ELR (cell line): ENCODE results near the gene ALLC.

Source experiments
- DNase-seq: peaks from one replicate; pipeline ENCODE4 v3.0.0-alpha.2; 2015; ENCODE audit warnings: low read depth

Gene ALLC

GRCh38 chr2:3679180-3679579 lies 21.2 kb downstream of the ALLC start:
- no peak for DNase-seq

DNA sequence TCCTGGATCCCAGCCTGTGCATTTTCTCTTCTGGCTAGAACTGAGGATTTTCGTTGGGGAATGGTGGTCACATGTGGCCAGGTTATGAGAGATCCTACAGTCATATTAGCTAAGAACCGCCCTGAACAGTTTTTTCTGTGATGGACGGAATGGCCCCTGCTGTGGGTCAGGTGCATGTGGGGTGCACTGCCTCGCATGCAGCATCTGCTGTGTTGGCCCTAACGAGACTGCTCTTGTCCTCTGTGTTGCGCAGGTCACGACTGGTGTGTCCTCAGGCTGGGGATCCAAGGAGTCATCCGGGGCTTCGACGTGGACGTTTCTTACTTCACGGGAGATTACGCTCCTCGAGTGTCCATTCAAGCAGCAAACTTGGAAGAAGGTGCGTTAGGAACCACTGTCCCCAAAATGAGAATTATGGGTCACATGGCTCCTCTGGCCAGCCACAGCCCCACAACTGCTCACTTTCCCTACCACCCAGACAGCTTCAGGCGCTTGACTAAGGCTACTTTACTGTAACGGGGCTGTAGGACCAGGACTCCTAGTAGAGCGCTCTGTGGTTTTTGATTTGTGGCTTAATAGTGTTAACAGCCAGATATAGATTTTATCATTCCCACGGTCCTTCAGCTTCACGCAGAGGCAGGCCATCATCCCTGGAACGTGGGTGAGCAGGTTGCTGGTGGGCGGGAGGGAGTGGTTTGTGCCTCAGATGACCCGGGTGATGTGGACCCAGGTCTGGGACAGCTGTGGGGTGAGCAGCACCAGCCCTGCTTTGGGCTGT lies 21.8 kb downstream of the ALLC start:
- no peak for DNase-seq

DNA sequence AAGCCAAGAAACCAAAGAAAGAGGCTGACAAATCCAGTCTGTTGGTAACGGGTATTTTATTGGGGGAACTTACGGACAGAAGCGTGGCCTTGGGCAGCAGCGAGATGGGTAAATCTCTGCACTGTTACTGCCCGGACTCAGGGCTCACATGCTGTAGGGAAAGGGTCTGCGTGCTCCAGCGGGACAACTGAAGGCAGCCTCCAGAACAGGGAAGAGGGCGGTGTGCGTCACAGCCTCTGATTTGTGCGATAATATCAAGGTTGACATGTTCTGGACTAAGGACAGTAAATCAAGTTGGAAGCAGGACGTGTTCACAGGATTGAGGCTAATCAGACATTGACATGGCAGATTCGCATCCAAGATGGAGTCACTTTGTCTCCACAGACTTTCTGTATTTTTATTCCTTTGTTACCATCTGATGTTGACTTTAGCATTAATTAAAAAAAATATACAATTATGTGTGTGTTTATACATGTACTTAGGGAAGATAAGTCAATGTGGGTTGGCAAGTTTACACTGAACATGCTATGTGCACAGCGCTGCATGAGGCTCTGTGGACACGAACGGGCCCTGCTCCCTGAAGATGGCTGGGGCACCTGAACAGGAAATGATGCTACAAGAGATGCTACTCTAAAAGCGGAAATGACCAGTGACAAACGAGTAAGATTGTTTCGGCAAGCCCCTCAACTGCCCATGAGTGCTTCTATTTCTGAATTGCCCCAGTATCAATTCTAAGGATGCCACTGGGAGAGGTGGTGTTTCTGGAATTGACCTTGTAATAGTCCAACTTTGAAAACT lies 22.7 kb downstream of the ALLC start:
- DNase-seq: no peak

DNA sequence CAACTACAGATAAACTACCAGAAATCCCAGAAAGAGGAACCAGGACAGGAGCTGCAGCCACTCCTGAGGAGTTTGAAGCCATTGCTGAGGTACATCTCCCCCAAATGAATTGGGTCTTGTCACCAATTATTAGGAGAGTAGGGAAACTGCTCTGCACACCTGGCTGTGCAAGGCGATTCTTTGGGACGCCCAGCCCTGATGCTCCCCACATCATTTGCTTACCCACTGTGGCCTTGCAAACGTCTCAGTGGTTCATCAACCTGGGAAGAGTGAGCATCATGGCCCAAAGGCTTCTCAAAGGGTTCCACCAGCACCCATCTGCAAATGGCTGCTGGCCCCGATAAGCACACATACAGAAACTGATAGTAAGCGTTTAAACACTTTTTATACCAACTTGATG lies 23.6 kb downstream of the ALLC start:
- no peak for DNase-seq

GRCh38 chr2:3682811-3683210 lies 24.8 kb downstream of the ALLC start:
- DNase-seq: no peak

DNA sequence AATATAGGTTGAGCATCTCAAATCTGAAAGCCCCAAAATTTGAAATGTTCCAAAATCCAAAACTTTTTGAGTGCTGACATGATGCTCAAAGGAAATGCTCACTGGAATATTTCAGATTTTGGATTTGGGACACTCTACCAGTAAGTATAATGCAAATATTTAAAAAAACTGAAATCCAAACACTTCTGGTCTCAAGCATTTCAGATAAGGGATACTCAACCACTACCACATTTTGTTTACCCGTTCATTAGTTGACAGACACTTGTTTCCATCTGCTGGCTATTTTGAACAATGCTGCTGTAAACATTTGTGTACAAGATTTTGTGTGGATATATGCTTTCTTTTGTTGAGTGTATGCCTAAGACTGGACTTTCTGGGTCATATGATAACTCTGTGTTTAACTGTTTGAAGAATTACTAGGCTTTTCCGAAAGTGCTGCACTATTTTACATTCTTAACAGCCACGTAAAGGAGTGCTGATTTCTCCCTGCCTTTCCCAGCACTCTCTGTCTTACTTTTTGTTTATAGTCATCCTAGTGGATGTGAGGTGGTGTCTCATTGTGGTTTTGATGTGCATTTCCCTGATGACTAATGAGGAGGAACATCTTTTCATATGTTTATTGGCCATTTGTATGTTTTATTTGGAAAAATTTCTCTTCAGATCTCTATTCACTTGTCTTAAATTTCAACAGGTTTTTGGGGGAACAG lies 25.9 kb downstream of the ALLC start:
- DNase-seq: peak; percentile 40

- peak; percentile 1 for DNase-seq
Measured at GRCh38 chr2:3689998-3690748, 32.2 kb downstream of the ALLC start.

DNA sequence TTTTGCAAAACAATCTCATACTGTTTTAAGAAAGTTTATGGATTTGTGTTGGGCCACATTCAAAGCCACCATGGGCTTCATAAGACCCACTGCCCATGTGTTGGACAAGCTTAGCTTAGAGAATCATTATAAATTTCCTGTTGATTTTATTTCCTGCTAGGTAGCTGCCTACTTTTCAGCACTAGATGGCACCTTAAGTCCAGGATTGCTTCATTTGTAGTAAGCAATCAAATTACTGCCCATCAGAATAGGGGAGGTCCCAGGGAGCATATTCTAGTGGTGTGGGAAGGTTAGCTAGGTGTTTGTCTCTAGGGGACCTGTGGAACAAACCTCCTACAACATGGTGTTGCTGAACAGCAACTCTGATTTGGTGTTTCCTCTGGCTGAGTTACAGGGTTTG lies 34.4 kb downstream of the ALLC start:
- DNase-seq: peak; percentile 21

DNA sequence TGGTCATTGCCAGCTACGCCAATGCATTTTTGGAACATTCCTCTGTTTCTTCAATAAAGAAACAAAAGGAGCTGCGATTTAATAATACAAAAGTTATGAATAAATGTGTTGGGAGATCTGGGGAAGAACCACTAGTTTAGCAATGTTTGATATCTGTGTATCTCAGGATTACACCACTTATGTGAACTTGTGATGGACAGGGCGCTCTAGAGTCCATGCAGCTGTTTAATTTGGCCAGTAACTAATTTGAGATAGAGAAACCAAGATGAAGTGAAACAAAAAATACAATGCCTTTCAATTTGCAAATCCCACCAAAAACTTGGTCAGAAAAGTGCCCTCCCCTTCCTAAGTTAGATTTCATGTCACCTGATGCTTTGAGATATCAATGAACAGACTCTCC lies 38.5 kb downstream of the ALLC start:
- no peak for DNase-seq

DNA sequence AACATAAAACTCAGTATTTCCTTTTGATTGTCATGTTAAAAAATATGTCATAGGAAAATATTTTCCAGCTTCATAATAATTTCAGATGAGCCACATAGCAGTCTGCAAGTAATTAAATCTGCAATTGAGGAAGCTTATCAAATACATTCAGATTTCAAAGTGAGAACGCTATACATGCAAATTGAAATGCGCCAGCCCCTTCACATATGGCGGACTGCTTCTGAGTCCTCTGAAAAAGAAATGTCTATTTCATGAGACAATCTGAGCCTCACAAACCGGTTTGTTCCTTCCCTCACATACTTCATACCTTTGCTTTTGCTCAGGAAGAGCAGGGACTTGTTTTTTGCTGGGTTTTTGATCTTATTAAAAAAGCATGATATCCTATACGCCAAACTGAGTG lies 43.1 kb downstream of the ALLC start:
- no peak for DNase-seq

DNA sequence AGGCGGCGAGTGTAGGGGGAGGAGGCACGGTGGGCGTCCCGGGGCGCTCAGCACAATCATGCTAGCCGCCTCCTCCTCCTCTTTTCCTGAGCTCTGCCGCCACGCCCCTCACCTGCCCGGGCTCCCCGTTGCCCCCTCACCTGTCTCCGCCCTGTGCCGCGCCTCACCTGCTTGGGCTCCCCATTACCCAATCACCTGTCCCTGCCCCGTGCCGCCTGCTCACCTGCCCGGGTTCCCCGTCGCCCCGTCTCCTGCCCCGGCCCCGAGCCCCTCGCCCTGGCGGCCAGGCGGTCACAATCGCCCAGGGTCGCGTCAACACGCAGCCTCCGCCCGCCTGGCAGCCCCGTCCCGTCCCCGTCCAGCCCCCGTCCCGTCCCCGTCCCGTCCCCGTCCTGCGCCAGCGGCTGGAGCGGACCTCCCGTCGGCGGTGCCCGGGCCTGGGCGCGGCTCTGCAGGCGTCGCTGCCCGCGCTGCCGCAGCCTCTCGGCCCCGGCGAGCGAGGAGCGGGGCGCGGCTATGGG lies 45.3 kb downstream of the ALLC start, which contains the start of gene DCDC2C:
Gene DCDC2C (plus strand): TSS at position 340 of the 521 bp plus-strand sequence. CDS start 177 bp downstream, at position 517.
- DNase-seq: no peak

GRCh38 chr2:3703757-3704355 lies 45.9 kb downstream of the ALLC start:
- no peak for DNase-seq

GRCh38 chr2:3704692-3705091 lies 46.7 kb downstream of the ALLC start:
- DNase-seq: no peak

DNA sequence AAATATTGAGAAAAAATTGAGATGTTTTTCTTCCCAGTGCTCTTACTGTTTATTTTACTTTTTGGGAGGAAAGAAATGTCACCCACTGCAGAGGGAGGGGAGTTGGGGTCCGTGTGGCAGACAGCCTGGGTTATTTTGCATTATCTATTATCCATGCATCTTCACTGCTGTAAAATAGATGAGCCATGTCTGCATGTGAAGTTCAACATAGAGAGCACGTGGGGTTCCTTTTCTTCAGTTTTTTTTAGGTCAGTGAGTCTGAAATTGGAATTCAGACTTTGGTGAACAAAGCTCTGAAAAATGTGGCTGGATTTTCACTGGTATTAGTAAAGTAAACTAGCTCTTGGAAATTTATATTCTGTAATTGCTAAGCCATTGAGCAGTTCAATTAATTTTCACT lies 47.8 kb downstream of the ALLC start:
- DNase-seq: no peak

GRCh38 chr2:3706892-3707291 lies 48.9 kb downstream of the ALLC start:
- DNase-seq: no peak

GRCh38 chr2:3708576-3708975 lies 50.6 kb downstream of the ALLC start:
- no peak for DNase-seq

GRCh38 chr2:3709225-3709624 lies 51.2 kb downstream of the ALLC start:
- DNase-seq: no peak

GRCh38 chr2:3712424-3712823 lies 54.4 kb downstream of the ALLC start:
- no peak for DNase-seq

GRCh38 chr2:3712831-3713503 lies 55.0 kb downstream of the ALLC start:
- no peak for DNase-seq

- DNase-seq: no peak
Measured at GRCh38 chr2:3718679-3719078, 60.7 kb downstream of the ALLC start.

GRCh38 chr2:3725002-3725401 lies 67.0 kb downstream of the ALLC start:
- DNase-seq: no peak
